ENCODE measurements around the gene LELP1.

The LELP1 gene

DNA sequence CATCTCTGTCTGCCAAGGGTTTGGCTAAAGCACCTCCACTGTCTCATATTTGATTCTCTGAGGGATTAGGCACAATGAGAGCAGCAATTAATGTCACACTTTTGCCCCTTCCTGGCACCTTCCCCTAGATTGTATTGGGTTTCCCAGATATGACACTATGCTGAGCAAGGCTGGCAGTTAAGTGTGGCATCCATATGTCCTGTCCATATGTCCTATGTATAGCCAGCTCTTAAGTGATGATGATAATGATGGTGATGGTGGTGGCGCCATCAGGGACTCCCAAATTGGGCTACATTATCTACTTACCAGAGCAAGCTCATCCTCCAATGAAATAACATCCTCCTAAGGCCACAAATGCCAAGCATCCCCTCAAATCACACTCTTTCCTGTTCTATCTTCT, 42.8 kb downstream of the LELP1 start:
- Mint-ChIP-seq H3K4me3 (no peak overlapping the region), H3K27ac (no peak overlapping the region)

DNA sequence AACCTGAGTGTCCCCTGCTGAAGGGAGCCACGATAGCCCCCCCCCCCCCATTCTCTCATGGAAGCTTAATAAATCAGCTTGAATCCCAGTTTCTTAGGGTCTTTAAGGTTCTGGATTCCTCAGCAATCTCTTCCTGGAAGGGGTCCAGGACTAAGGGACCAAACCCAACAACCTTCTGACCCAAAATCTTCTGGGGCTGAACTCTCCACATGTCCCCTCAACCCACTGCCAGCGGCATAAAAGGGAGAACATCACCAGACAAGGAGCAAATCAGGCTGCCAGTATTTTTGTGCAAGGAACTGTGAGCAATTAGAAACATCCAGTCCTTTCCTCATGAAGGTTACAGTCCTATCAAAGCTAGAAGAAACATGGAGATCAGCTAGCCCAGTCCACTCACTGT, 43.6 kb downstream of the LELP1 start:
- Mint-ChIP-seq H3K27me3 (peaks cover 23% of the 10 kb centered on the region), H3K9me3 (ENCODE audit: low read depth) (no peaks in the 10 kb centered on the region), H3K27ac (no peak overlapping the region), H3K4me3 (no peak overlapping the region), H3K36me3 (no peaks in the 10 kb centered on the region), H3K4me1 (ENCODE audit: low read depth) (no peaks in the 10 kb centered on the region)

More for the DNA sequence above, 42.8 kb downstream of the LELP1 start:
- peaks cover 23% of the 10 kb centered on the region for H3K27me3 Mint-ChIP-seq
- H3K36me3 Mint-ChIP-seq = no peaks in the 10 kb centered on the region
- no peaks in the 10 kb centered on the region for H3K9me3 Mint-ChIP-seq (ENCODE audit: low read depth)
- H3K4me1 Mint-ChIP-seq (ENCODE audit: low read depth) = no peaks in the 10 kb centered on the region

DNA sequence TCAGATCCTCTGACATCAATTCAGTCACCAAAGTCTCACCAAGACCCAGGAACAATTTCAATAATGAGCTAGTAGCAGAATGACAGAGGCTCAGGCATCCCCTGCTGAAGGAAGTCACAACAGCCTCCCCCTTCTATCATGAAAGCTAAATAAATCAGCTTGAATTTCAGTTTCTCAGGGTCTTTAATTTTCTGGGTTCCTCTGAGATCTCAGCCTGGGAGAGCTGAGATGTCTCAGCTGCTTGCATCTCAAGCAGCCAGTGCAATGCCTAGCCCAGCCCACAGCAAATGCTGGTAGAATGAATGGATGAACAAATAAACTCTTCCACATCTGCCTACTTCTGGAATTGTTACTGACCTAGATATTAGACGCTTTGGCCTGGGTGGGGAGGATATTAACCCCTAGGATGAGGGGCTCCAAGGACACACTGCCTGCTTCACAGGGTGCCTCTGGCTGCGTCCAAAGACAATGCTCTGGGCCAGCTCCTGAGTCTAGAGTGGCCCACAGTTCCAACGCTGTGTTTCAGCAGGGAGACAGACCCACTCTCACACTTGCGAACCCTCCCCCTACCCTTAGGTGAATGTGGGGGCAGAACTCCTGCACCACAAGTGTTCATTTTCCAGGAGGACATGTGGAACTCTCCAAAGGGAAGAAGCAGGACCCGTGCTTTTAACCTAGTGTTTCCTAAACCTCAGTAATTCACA, 45.1 kb downstream of the LELP1 start:
- Mint-ChIP-seq H3K27me3 (peaks cover 23% of the 10 kb centered on the region), H3K4me1 (ENCODE audit: low read depth) (no peaks in the 10 kb centered on the region)

DNA sequence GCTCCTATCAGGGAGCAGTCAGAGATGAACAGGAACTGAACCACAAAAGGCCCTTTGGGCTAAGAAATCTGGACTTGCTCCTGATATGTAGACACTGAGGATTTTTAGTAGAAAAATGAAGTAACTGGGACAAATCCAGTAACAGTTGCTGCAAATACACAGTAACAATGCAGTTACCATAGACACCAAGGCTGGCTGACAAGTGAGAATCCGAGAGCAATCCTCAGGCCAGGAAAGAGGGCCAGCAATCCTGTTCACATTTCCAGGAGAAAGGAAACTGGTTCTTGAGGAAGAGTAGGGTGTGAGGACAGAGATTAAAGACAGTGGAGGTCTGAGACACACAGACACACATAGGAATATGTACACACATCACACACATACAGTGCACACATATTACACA, 46.9 kb downstream of the LELP1 start:
- Mint-ChIP-seq H3K9me3 (ENCODE audit: low read depth) (no peaks in the 10 kb centered on the region), H3K27me3 (peaks cover 19% of the 10 kb centered on the region), H3K4me3 (no peak overlapping the region), H3K4me1 (ENCODE audit: low read depth) (peaks cover 2% of the 10 kb centered on the region), H3K27ac (no peak overlapping the region), H3K36me3 (no peaks in the 10 kb centered on the region)

More for the DNA sequence above, 45.1 kb downstream of the LELP1 start:
- Mint-ChIP-seq H3K27ac (no peak overlapping the region), H3K4me3 (no peak overlapping the region), H3K36me3 (no peaks in the 10 kb centered on the region), H3K9me3 (ENCODE audit: low read depth) (no peaks in the 10 kb centered on the region)

DNA sequence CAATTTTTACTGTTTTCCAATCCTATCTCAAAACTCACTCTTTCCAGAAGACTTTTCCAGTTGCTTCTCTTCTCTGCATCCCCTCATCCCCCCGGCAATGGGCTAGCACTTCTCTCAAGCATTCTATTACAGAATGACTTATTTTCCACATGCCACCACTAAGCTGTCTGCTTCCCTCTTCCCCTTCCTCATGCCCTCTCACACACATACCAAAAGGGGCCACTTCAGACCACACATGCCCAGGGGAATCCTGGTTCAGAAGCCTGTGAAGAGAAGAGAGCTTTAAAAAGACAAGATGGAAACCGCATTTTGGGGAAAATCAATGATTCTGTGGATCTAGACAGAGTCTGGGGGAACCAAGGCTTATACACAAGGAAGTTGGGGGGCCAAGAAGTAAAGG, 47.9 kb downstream of the LELP1 start:
- Mint-ChIP-seq H3K27me3 (peaks cover 19% of the 10 kb centered on the region), H3K27ac (no peak overlapping the region), H3K9me3 (ENCODE audit: low read depth) (no peaks in the 10 kb centered on the region), H3K4me3 (no peak overlapping the region), H3K4me1 (ENCODE audit: low read depth) (peaks cover 2% of the 10 kb centered on the region), H3K36me3 (no peaks in the 10 kb centered on the region)

DNA sequence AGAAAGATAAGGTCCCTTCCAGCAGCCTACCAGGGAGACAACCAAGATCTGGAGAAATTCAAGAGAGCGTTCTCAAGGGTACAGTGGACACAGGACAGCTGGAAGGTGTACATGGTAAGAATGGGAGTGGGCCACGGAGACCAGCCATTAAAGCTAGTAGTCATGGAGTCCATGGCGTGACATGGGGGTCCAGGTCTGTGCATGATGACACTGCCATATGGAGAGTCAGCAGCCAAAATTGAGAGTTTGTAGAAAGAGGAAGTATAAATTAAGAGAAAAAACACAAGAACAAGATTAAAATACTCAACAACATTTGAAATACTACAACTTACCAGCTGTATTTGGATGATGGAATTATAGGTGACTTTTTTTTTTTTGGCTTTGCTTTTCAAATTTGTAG, 48.3 kb downstream of the LELP1 start:
- no peak overlapping the region for H3K4me3 Mint-ChIP-seq
- peaks cover 2% of the 10 kb centered on the region for H3K4me1 Mint-ChIP-seq (ENCODE audit: low read depth)
- no peaks in the 10 kb centered on the region for H3K36me3 Mint-ChIP-seq
- H3K27me3 Mint-ChIP-seq = peaks cover 19% of the 10 kb centered on the region
- H3K9me3 Mint-ChIP-seq (ENCODE audit: low read depth) = no peaks in the 10 kb centered on the region
- H3K27ac Mint-ChIP-seq = no peak overlapping the region

DNA sequence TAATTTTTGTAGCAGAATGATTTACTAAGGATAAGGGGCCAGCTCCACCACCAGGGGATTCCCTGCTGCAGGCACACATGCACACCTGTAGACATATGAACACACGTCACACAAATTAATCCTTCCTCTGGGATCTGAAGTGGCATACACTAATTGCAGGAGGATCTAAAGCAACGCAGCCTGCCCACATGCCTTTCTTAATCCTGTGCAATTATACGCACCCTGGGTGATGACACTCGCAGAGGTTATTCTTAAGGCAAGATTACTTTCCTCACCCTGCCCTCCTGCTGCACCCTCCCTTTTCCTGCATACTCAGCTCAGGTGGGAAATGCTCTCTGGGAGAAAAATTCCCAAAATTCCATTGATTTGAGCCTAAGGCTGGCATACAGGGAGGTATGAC, 48.8 kb downstream of the LELP1 start:
- H3K36me3 Mint-ChIP-seq = no peaks in the 10 kb centered on the region
- peaks cover 19% of the 10 kb centered on the region for H3K27me3 Mint-ChIP-seq
- no peak overlapping the region for H3K4me3 Mint-ChIP-seq
- no peak overlapping the region for H3K27ac Mint-ChIP-seq
- peaks cover 2% of the 10 kb centered on the region for H3K4me1 Mint-ChIP-seq (ENCODE audit: low read depth)
- no peaks in the 10 kb centered on the region for H3K9me3 Mint-ChIP-seq (ENCODE audit: low read depth)

DNA sequence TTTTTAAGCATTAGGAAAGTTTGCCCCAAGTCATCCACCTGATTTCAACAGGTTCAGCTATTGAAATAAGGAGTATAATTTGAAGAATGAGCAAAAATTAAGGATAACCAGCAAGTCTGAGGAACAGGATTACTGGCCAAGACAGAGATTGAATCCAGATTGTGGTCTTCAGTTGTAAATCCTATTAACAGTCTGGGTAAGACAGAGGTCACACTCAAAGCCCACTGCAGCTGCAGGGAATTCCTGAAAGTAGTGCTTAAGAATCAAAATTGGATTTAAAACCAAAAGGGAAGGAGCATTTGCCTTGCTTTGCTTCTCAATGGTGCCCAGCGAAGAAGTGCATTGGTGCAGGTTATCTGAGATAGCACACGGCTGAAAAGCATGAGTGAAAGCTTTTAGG, 49.8 kb downstream of the LELP1 start:
- H3K27me3 Mint-ChIP-seq = peaks cover 11% of the 10 kb centered on the region
- no peak overlapping the region for H3K27ac Mint-ChIP-seq
- no peak overlapping the region for H3K4me3 Mint-ChIP-seq
- no peaks in the 10 kb centered on the region for H3K9me3 Mint-ChIP-seq (ENCODE audit: low read depth)
- H3K36me3 Mint-ChIP-seq = no peaks in the 10 kb centered on the region
- peaks cover 2% of the 10 kb centered on the region for H3K4me1 Mint-ChIP-seq (ENCODE audit: low read depth)

DNA sequence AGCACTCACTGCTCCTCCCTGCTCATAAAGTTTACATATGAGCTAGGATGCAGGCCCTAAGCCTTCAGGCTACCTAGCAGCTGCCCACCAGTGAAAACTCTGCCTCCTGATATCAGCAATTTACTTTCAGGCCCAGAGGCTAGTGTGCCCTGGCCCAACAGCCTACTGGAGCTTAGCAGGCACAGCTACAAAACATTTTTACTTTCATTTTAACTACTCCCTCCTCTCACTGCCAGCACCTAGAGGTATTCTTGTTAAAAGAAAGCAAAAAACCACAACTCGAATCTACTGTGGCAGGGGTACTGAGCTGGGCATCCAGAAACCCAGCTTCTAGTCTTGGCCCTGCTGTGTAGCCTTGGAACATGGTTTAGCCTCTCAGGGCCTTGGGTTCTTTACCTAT, 50.5 kb downstream of the LELP1 start:
- H3K9me3 Mint-ChIP-seq (ENCODE audit: low read depth) = no peaks in the 10 kb centered on the region
- H3K27me3 Mint-ChIP-seq = peaks cover 11% of the 10 kb centered on the region
- H3K4me1 Mint-ChIP-seq (ENCODE audit: low read depth) = peaks cover 2% of the 10 kb centered on the region
- H3K36me3 Mint-ChIP-seq = no peaks in the 10 kb centered on the region
- no peak overlapping the region for H3K4me3 Mint-ChIP-seq
- H3K27ac Mint-ChIP-seq = no peak overlapping the region
